ENCODE results near the gene CDC16. TPM values are rescaled to one million over a fixed set of nuclear protein-coding genes. Genes with fewer than 3 reads are reported as not detected.

The CDC16 gene
- total RNA-seq, 1 donor from 2014 or later: 73.7 TPM

GRCh38 chr13:114219392-114219791, 15.3 kb upstream of the CDC16 start:
- Mint-ChIP-seq H3K36me3 (ENCODE audit: unreplicated experiment) (no peaks in the 10 kb centered on the region), H3K9me3 (ENCODE audit: unreplicated experiment) (no peaks in the 10 kb centered on the region), H3K27ac (ENCODE audit: unreplicated experiment) (no peak overlapping the region), H3K4me1 (ENCODE audit: unreplicated experiment) (peaks cover 10% of the 10 kb centered on the region), H3K27me3 (ENCODE audit: unreplicated experiment) (peaks cover 25% of the 10 kb centered on the region), H3K4me3 (ENCODE audit: unreplicated experiment) (no peak overlapping the region)
- no peak for DNase-seq (ENCODE audit: extremely low spot score, unreplicated experiment)
- TF ChIP-seq CTCF (IDR thresholded peaks at IDR 0.05): no peak

- no peak for TF ChIP-seq CTCF (IDR thresholded peaks at IDR 0.05)
- DNase-seq (ENCODE audit: extremely low spot score, unreplicated experiment): no peak
- Mint-ChIP-seq H3K9me3 (ENCODE audit: unreplicated experiment) (no peaks in the 10 kb centered on the region), H3K27me3 (ENCODE audit: unreplicated experiment) (peaks cover 6% of the 10 kb centered on the region), H3K36me3 (ENCODE audit: unreplicated experiment) (no peaks in the 10 kb centered on the region), H3K27ac (ENCODE audit: unreplicated experiment) (peak overlapping the region; percentile 73), H3K4me1 (ENCODE audit: unreplicated experiment) (peaks cover 15% of the 10 kb centered on the region), H3K4me3 (ENCODE audit: unreplicated experiment) (no peak overlapping the region)
Observed at GRCh38 chr13:114222461-114222968, 12.2 kb upstream of the CDC16 start.

GRCh38 chr13:114224201-114224600, 10.5 kb upstream of the CDC16 start:
- Mint-ChIP-seq H3K9me3 (ENCODE audit: unreplicated experiment) (no peaks in the 10 kb centered on the region), H3K4me3 (ENCODE audit: unreplicated experiment) (no peak overlapping the region), H3K27ac (ENCODE audit: unreplicated experiment) (no peak overlapping the region), H3K4me1 (ENCODE audit: unreplicated experiment) (peaks cover 15% of the 10 kb centered on the region), H3K36me3 (ENCODE audit: unreplicated experiment) (no peaks in the 10 kb centered on the region), H3K27me3 (ENCODE audit: unreplicated experiment) (peaks cover 7% of the 10 kb centered on the region)
- TF ChIP-seq CTCF (IDR thresholded peaks at IDR 0.05): no peak
- no peak for DNase-seq (ENCODE audit: extremely low spot score, unreplicated experiment)

- no peak for TF ChIP-seq CTCF (IDR thresholded peaks at IDR 0.05)
- Mint-ChIP-seq H3K27me3 (ENCODE audit: unreplicated experiment) (peaks cover 19% of the 10 kb centered on the region), H3K9me3 (ENCODE audit: unreplicated experiment) (no peaks in the 10 kb centered on the region), H3K4me3 (ENCODE audit: unreplicated experiment) (no peak overlapping the region), H3K27ac (ENCODE audit: unreplicated experiment) (no peak overlapping the region), H3K4me1 (ENCODE audit: unreplicated experiment) (peaks cover 15% of the 10 kb centered on the region), H3K36me3 (ENCODE audit: unreplicated experiment) (no peaks in the 10 kb centered on the region)
- DNase-seq (ENCODE audit: extremely low spot score, unreplicated experiment): no peak
Observed at GRCh38 chr13:114225610-114226009, 9.1 kb upstream of the CDC16 start.

GRCh38 chr13:114226088-114226487, 8.6 kb upstream of the CDC16 start:
- H3K4me3 Mint-ChIP-seq (ENCODE audit: unreplicated experiment): no peak overlapping the region

More at GRCh38 chr13:114226088-114226487, 8.6 kb upstream of the CDC16 start:
- no peaks in the 10 kb centered on the region for H3K36me3 Mint-ChIP-seq (ENCODE audit: unreplicated experiment)
- DNase-seq (ENCODE audit: extremely low spot score, unreplicated experiment): no peak
- no peak overlapping the region for H3K27ac Mint-ChIP-seq (ENCODE audit: unreplicated experiment)
- H3K9me3 Mint-ChIP-seq (ENCODE audit: unreplicated experiment): no peaks in the 10 kb centered on the region
- H3K27me3 Mint-ChIP-seq (ENCODE audit: unreplicated experiment): peaks cover 19% of the 10 kb centered on the region
- no peak for TF ChIP-seq CTCF (IDR thresholded peaks at IDR 0.05)
- H3K4me1 Mint-ChIP-seq (ENCODE audit: unreplicated experiment): peaks cover 15% of the 10 kb centered on the region

Data from osteocyte (in vitro differentiated cells).